Right lobe of liver (tissue), 6 donors: ENCODE measurements around the gene PAGE2B. TPM values are rescaled to one million over a fixed set of nuclear protein-coding genes. Genes with fewer than 3 reads are reported as not detected.
"Not testable (repeated sequence)": the region's sequence is repeated elsewhere in the genome, so short reads cannot be mapped to it uniquely, and the experiment has no call there.

Experiments used
- ATAC-seq, 4 donors: fragments of 200-7000 bp; cut with Tn5 transposase; one replicate each; pipeline ENCODE4 v1.9.1; 2020; ENCODE audit warnings: mild to moderate bottlenecking in 4 of 4, moderate library complexity in 4 of 4
- DNase-seq, 3 donors: peaks; one replicate each; pipeline ENCODE4 v3.0.0-alpha.2; 2020
- H3K27ac ChIP-seq, 3 donors: fragments of 200-600 bp; one replicate each; pipeline ENCODE4 v1.8.0; 2022
- H3K27me3 ChIP-seq, 2 donors: fragments of 200-600 bp; one replicate each; pipeline ENCODE4 v1.8.0; 2022
- H3K36me3 ChIP-seq, 4 donors: fragments of 200-600 bp; sonication (generic) in 1 of 4; one replicate each; pipeline versions ENCODE4 v1.5.1 to v1.8.0; 2017 to 2022; ENCODE audit warnings: control low read depth in 1 of 4
- H3K4me1 ChIP-seq, 4 donors: fragments of 200-600 bp; sonication (generic) in 1 of 4; one replicate each; pipeline versions ENCODE4 v1.5.1 to v1.8.0; 2017 to 2022; ENCODE audit warnings: control low read depth in 1 of 4
- H3K4me3 ChIP-seq, 3 donors: fragments of 200-600 bp; one replicate each; pipeline ENCODE4 v1.8.0; 2022
- H3K9me3 ChIP-seq, 4 donors: fragments of 200-600 bp; sonication (generic) in 1 of 4; one replicate each; pipeline versions ENCODE4 v1.5.1 to v1.8.0; 2017 to 2022; ENCODE audit warnings: control low read depth in 1 of 4
- POLR2A ChIP-seq: fragments of 450-650 bp; IDR thresholded peaks from one replicate; pipeline ENCODE4 v1.6.1; 2017; ENCODE audit warnings: antibody characterized with exemption, mild to moderate bottlenecking
- WGBS: methylation state at CpG from one replicate; pipeline ENCODE4 v1.1.6; 2018; ENCODE audit warnings: low coverage, low lambda C conversion rate; ENCODE audit not compliant: insufficient coverage; ENCODE audit errors: missing lambda C conversion rate; 5-methylcytosine and 5-hydroxymethylcytosine counted together
- intact Hi-C, 2 donors: fragments of 100-400 bp; cut with DNase I; formaldehyde crosslinking; loops; one replicate each; pipeline versions ENCODE4 v1.11.2 to v1.14.1; 2022
- total RNA-seq, 6 experiments: library from RNA; depleted of rRNA in 2 of 6; stranded (reverse); fragments of >200 nt in 2 of 6; fragmentation: NEBNext Ultra II Directional in 3 of 6; extraction: Animal tissue kit (Norgen Biotek cat#: 25700) in 3 of 6; gene quantifications; one replicate each; pipeline versions ENCODE4 v1.1.0 to v1.2.4, GENCODE V29; 2016 to 2023
- TF ChIP-seq, protein P1 (sequence below), 4 donors: fragments of 200-600 bp in 3 of 4; fragments of 450-650 bp in 1 of 4; IDR thresholded peaks; one replicate each; pipeline versions ENCODE4 v1.5.1 to v1.8.0; 2016 to 2022; ENCODE audit warnings: antibody characterized with exemption in 4 of 4, mild to moderate bottlenecking in 2 of 4
- donor health status: DM: no; HTN: yes; CAD: no.
- donor health status: DM: no; HTN: no; CAD: no.
- donor health status: DM: no; HTN: no; CAD: no.
- donor health status: DM: no; HTN: yes; CAD: no.
- donor health status: DM: no; HTN: yes; CAD: no.

PAGE2B gene
- total RNA-seq, 6 experiments from 2014 or later: not detected

DNA sequence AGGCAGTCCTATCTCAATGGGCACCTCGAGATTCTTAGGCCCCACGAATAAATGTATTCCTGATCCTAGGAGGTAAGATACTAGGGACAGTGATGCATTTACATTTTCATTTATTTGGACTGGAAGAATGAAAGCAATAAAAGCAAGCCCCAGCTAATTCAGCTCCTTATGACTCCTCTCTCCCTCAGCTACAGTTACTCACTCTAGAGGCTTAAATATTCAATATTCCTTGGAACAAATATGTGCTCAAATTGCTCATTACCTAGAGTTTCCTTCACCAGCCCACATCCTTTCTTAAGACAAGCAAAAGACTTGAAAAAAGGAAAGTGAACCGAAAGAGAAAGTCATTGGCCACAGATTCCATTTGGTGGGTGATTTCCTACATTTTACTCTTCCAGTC lies 27.9 kb downstream of the PAGE2B start:
- no peak for ATAC-seq
- Histone ChIP-seq H3K4me1 (no peaks in the 10 kb centered on the region), H3K36me3 (no peaks in the 10 kb centered on the region), H3K9me3 (no peaks in the 10 kb centered on the region), H3K27me3 (no peaks in the 10 kb centered on the region), H3K4me3 (no peak overlapping the region), H3K27ac (no peak overlapping the region)
- TF ChIP-seq, protein P1, sequence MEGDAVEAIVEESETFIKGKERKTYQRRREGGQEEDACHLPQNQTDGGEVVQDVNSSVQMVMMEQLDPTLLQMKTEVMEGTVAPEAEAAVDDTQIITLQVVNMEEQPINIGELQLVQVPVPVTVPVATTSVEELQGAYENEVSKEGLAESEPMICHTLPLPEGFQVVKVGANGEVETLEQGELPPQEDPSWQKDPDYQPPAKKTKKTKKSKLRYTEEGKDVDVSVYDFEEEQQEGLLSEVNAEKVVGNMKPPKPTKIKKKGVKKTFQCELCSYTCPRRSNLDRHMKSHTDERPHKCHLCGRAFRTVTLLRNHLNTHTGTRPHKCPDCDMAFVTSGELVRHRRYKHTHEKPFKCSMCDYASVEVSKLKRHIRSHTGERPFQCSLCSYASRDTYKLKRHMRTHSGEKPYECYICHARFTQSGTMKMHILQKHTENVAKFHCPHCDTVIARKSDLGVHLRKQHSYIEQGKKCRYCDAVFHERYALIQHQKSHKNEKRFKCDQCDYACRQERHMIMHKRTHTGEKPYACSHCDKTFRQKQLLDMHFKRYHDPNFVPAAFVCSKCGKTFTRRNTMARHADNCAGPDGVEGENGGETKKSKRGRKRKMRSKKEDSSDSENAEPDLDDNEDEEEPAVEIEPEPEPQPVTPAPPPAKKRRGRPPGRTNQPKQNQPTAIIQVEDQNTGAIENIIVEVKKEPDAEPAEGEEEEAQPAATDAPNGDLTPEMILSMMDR (IDR thresholded peaks at IDR 0.05): no peak
- no peak for TF ChIP-seq POLR2A
- WGBS: 32% methylated on average over 2 of the region's 3 CpGs
- intact Hi-C loops: no loop called here
- DNase-seq: no peak

DNA sequence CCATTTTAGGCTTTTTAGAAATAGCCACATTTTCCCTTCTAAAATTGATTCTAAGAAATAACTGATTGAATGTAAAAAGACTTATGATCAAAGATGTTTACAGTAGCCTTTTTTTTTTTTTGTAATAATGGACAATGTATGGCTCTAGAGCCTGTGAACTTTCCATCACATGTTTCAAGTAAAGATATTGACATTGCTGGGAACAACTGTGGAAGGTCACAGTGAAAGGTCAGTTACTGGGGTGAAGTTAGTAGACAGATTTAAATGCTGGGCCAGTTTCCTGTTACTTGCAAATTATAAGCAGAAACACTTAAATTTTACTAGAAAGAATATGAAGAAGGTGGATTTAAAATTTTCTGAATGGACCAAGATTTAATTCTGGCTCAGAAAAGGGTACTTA lies 32.4 kb downstream of the PAGE2B start:
- TF ChIP-seq, protein P1 (IDR thresholded peaks at IDR 0.05): no peak
- TF ChIP-seq POLR2A: no peak
- no peak for ATAC-seq
- no peaks in the 10 kb centered on the region for H3K9me3 ChIP-seq
- intact Hi-C loops: no loop called here
- H3K27me3 ChIP-seq: no peaks in the 10 kb centered on the region
- H3K36me3 ChIP-seq: no peaks in the 10 kb centered on the region
- no peaks in the 10 kb centered on the region for H3K4me1 ChIP-seq
- no peak overlapping the region for H3K27ac ChIP-seq
- H3K4me3 ChIP-seq: no peak overlapping the region
- DNase-seq: no peak

DNA sequence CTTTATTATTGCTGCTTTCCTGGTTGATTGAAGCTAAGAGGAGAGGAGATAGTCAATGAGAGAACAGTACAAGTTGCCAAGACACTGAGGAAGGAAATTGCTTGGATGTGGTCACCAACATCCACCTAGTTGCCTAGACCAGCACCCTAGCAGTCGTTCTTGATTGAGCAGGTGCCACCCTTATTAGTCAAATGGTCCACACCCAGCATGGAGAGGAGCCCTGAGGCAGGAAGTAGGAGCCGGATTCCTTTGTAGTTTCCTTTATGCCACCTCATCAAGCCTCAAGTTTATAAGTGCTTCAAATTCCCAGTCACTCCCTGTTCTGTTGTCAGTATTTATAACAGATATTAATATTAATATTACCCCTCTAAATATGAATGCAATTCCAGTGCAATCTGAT lies 33.1 kb downstream of the PAGE2B start:
- no peaks in the 10 kb centered on the region for H3K9me3 ChIP-seq
- H3K4me3 ChIP-seq: no peak overlapping the region
- WGBS: 35% methylated on average over 2 of the region's 2 CpGs
- TF ChIP-seq, protein P1 (IDR thresholded peaks at IDR 0.05): no peak
- no peak for TF ChIP-seq POLR2A
- ATAC-seq (no peak), DNase-seq (no peak)
- H3K27ac ChIP-seq: no peak overlapping the region
- H3K36me3 ChIP-seq: no peaks in the 10 kb centered on the region
- no peaks in the 10 kb centered on the region for H3K27me3 ChIP-seq
- intact Hi-C loops: no loop called here
- H3K4me1 ChIP-seq: no peaks in the 10 kb centered on the region

DNA sequence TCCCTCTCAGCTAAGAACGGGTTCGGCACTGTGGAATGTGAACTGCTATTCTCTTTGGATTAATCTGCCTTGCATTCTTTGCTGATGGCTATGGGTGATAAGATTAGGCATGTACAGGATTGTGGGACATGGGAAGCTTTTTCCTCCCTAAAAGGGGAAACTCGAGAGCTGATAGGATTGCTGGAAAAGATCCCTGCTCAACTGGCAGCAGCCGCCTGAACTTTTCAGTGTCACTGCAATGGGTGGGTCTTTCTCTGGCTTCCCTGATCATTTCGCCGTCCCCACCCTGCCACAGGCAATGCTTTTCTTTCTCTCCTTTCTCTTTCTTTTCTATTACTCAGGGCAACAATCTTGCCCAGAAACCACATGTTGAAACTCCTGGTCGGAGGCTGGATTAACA lies 34.5 kb downstream of the PAGE2B start:
- no peak overlapping the region for H3K27ac ChIP-seq
- intact Hi-C loops: no loop called here
- no peaks in the 10 kb centered on the region for H3K27me3 ChIP-seq
- H3K4me1 ChIP-seq: no peaks in the 10 kb centered on the region
- 44% methylated on average over 3 of the region's 7 CpGs for WGBS
- TF ChIP-seq POLR2A: no peak
- TF ChIP-seq, protein P1 (IDR thresholded peaks at IDR 0.05): no peak
- DNase-seq (no peak), ATAC-seq (no peak)
- no peaks in the 10 kb centered on the region for H3K9me3 ChIP-seq
- no peaks in the 10 kb centered on the region for H3K36me3 ChIP-seq
- H3K4me3 ChIP-seq: no peak overlapping the region

DNA sequence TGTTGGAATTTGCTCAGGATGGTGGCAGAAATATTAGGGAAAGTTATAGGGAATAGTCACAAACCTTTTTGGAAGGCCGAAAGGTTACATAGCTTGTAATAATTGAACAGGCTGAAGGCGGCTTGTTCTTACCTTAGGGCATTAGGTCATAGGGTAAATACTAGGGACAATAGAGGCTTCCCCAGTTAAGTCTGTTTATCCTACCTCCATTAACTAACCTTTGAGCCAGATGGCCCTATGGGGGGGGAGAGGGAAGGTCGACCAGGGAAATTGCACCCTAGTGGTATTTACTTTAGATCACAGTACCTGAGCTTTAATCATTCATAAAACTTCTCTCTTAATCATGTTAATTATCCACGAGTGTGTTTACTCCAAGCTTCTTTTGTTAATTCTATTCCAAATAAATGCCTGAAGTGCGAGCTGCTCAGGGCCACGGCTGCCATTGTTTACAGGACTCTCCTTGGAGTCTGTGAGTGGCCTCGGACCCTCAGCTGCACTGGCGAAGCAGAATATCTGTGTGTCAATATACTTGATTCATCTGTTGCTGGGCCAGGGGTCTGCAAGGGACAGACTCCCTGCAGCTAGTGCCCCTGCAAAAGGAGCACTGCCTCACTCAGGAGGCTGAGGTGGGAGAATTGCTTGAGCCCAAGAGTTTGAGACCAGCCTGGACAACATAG lies 36.9 kb downstream of the PAGE2B start:
- H3K9me3 ChIP-seq: no peaks in the 10 kb centered on the region
- intact Hi-C loops: no loop called here
- no peak for TF ChIP-seq POLR2A
- TF ChIP-seq, protein P1 (IDR thresholded peaks at IDR 0.05): no peak
- 43% methylated on average over 8 of the region's 8 CpGs for WGBS
- ATAC-seq (no peak), DNase-seq (no peak)
- H3K36me3 ChIP-seq: no peaks in the 10 kb centered on the region
- H3K4me1 ChIP-seq: no peaks in the 10 kb centered on the region
- no peak overlapping the region for H3K4me3 ChIP-seq
- H3K27ac ChIP-seq: no peak overlapping the region
- H3K27me3 ChIP-seq: no peaks in the 10 kb centered on the region

DNA sequence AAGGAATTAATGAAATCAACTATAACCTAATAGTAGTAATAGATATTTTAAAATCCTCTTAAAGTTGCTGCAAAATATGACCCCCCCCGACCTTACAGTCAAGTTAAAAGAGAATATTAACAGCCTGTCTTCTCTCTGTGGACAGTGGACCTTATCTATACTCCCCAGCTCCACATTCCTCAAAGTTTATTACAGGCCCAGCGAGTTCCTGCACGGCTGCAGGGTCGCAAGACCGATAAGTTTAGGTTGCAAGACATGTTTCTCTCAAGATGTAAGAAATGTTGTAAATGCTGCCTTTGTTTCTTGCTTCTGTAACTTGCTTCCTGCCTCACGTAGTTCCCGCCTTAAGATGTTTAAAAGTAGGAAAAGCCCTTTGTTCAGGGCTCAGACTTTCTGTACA lies 41.8 kb downstream of the PAGE2B start:
- DNase-seq, H3K4me1 ChIP-seq, H3K9me3 ChIP-seq, H3K27me3 ChIP-seq, H3K27ac ChIP-seq, H3K4me3 ChIP-seq, ATAC-seq, H3K36me3 ChIP-seq, intact Hi-C loops: not testable (repeated sequence)
- WGBS: 43% methylated on average over 7 of the region's 7 CpGs
